OCI-LY7 (cell line): ENCODE results near the gene ZC3H7B. TPM values are rescaled to one million over a fixed set of nuclear protein-coding genes. Genes with fewer than 3 reads are reported as not detected.

Experiments
- BruUV-seq: library from RNA; stranded (reverse); fragments of 400-500 nt; replicated peaks from 2 replicates; lab custom pipeline; 2021; lab: Mats Ljungman, UMichigan
- CTCF ChIA-PET: fragments of 300-600 bp; sonication (Branson Sonifier 250); formaldehyde crosslinking; loops from one replicate; lab custom pipeline; 2022; ENCODE audit warnings: antibody characterized with exemption; ENCODE audit not compliant: unreplicated experiment; lab: Charles Lee
- POLR2A ChIA-PET: fragments of 300-600 bp; sonication (Branson Sonifier 250); formaldehyde crosslinking; loops from one replicate; lab custom pipeline; 2022; ENCODE audit warnings: antibody characterized with exemption; lab: Charles Lee
- DNase-seq: peaks from one replicate; pipeline ENCODE4 v3.0.0-alpha.2; 2015; ENCODE audit warnings: low spot score
- H2AFZ ChIP-seq: fragments of 200-600 bp; sonication (generic), shearing (Covaris generic); 2 replicates; pipeline ENCODE4 v1.6.1; 2014; ENCODE audit warnings: mild to moderate bottlenecking, antibody characterized with exemption, low read length, moderate library complexity
- H3K27ac ChIP-seq: fragments of 200-600 bp; sonication (generic); 2 replicates; pipeline ENCODE4 v1.5.1; 2014; ENCODE audit warnings: mixed run types, low read depth, mild to moderate bottlenecking, moderate library complexity, low read length, inconsistent platforms; ENCODE audit not compliant: poor library complexity, severe bottlenecking
- H3K36me3 ChIP-seq: fragments of 200-600 bp; sonication (generic); 2 replicates; pipeline ENCODE4 v1.6.1; 2014; ENCODE audit warnings: mild to moderate bottlenecking, antibody characterized with exemption, low read length, moderate library complexity, mixed read lengths; ENCODE audit not compliant: insufficient read depth
- H3K4me1 ChIP-seq: fragments of 200-600 bp; sonication (generic); 2 replicates; pipeline ENCODE4 v1.5.1; 2014; ENCODE audit warnings: mild to moderate bottlenecking, low read length; ENCODE audit not compliant: insufficient read depth, poor library complexity, severe bottlenecking
- H3K4me2 ChIP-seq: fragments of 200-600 bp; sonication (generic); 2 replicates; pipeline ENCODE4 v1.6.1; 2014; ENCODE audit warnings: mild to moderate bottlenecking, low read length
- H3K4me3 ChIP-seq: fragments of 200-600 bp; sonication (generic); 2 replicates; pipeline ENCODE4 v1.5.1; 2014; ENCODE audit warnings: mild to moderate bottlenecking, low read depth, low read length; ENCODE audit not compliant: poor library complexity, severe bottlenecking
- H3K79me2 ChIP-seq: fragments of 200-600 bp; sonication (generic); 2 replicates; pipeline ENCODE4 v1.6.1; 2016; ENCODE audit warnings: low read depth, mild to moderate bottlenecking, low read length, moderate library complexity, mixed read lengths; ENCODE audit not compliant: insufficient read depth
- H3K9me2 ChIP-seq: fragments of 200-600 bp; sonication (generic); 2 replicates; pipeline ENCODE4 v1.6.1; 2016; ENCODE audit warnings: mild to moderate bottlenecking, low read length, mixed read lengths; ENCODE audit not compliant: insufficient read depth
- H3K9me3 ChIP-seq: fragments of 200-600 bp; sonication (generic); 2 replicates; pipeline ENCODE4 v1.6.1; 2014; ENCODE audit warnings: mild to moderate bottlenecking, mixed run types, low read length, mixed read lengths
- H4K20me1 ChIP-seq: fragments of 200-600 bp; sonication (generic); 2 replicates; pipeline ENCODE4 v1.6.1; 2014; ENCODE audit warnings: mild to moderate bottlenecking, antibody characterized with exemption, low read length, moderate library complexity, mixed read lengths; ENCODE audit not compliant: insufficient read depth
- EZH2phosphoT487 ChIP-seq: fragments of 200-600 bp; sonication (generic); IDR thresholded peaks from 2 replicates; pipeline ENCODE4 v1.6.1; 2018; ENCODE audit warnings: low read depth, borderline replicate concordance, mild to moderate bottlenecking, mixed run types, antibody characterized with exemption, low read length, moderate library complexity, mixed read lengths
- intact Hi-C: fragments of 100-400 bp; cut with micrococcal nuclease; formaldehyde crosslinking; loops from one replicate; pipeline ENCODE4 v1.10.0; 2022; ENCODE audit not compliant: unreplicated experiment
- total RNA-seq, 2 experiments: library from RNA; depleted of rRNA in 1 of 2; stranded (reverse); fragments of >200 nt in 1 of 2; shearing (Covaris generic) in 1 of 2; gene quantifications; 2 replicates each; pipeline ENCODE4 v1.2.3, GENCODE V29; 2014 to 2022
- TF ChIP-seq, protein P1 (sequence below): fragments of 200-600 bp; sonication (generic); conservative IDR thresholded peaks from 2 replicates; pipeline ENCODE4 v1.5.1; 2014; ENCODE audit warnings: mild to moderate bottlenecking, antibody characterized with exemption, low read length, moderate library complexity, mixed read lengths

Gene ZC3H7B
- total RNA-seq, 2 experiments from 2014 or later = 46.7 to 56.3 TPM

- no TSS peak for BruUV-seq
- no peak overlapping the region for H3K4me2 ChIP-seq
- ChIA-PET POLR2A (no interaction called here), CTCF (no interaction called here)
- no peaks in the 10 kb centered on the region for H3K79me2 ChIP-seq
- peaks cover 24% of the 10 kb centered on the region for H3K4me1 ChIP-seq
- DNase-seq = no peak
- H4K20me1 ChIP-seq = no peaks in the 10 kb centered on the region
- TF ChIP-seq, protein P1, sequence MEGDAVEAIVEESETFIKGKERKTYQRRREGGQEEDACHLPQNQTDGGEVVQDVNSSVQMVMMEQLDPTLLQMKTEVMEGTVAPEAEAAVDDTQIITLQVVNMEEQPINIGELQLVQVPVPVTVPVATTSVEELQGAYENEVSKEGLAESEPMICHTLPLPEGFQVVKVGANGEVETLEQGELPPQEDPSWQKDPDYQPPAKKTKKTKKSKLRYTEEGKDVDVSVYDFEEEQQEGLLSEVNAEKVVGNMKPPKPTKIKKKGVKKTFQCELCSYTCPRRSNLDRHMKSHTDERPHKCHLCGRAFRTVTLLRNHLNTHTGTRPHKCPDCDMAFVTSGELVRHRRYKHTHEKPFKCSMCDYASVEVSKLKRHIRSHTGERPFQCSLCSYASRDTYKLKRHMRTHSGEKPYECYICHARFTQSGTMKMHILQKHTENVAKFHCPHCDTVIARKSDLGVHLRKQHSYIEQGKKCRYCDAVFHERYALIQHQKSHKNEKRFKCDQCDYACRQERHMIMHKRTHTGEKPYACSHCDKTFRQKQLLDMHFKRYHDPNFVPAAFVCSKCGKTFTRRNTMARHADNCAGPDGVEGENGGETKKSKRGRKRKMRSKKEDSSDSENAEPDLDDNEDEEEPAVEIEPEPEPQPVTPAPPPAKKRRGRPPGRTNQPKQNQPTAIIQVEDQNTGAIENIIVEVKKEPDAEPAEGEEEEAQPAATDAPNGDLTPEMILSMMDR = no peak
- TF ChIP-seq EZH2phosphoT487 = no peak
- H3K36me3 ChIP-seq = peaks cover 11% of the 10 kb centered on the region
- no peaks in the 10 kb centered on the region for H3K9me3 ChIP-seq
- H3K9me2 ChIP-seq = no peaks in the 10 kb centered on the region
- H3K27ac ChIP-seq = no peak overlapping the region
- intact Hi-C loops = loop anchor here (10.0 kb wide), 1 partner anchor 79 kb away; the partner anchor contains the start of gene ZC3H7B
- H3K4me3 ChIP-seq = no peak overlapping the region
- H2AFZ ChIP-seq = no peak overlapping the region
Measured at GRCh38 chr22:41384128-41384527, 82.8 kb downstream of the ZC3H7B start.

DNA sequence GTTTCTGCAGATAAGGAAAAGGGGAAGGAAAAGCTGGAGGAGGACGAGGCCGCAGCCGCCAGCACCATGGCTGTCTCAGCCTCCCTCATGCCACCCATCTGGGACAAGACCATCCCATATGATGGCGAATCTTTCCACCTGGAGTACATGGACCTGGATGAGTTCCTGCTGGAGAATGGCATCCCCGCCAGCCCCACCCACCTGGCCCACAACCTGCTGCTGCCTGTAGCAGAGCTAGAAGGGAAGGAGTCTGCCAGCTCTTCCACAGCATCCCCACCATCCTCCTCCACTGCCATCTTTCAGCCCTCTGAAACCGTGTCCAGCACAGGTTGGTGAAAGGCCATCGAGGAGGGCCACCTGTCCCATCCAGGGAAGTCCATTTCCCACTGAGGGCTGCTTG, 86.0 kb downstream of the ZC3H7B start:
- H3K79me2 ChIP-seq = no peaks in the 10 kb centered on the region
- peaks cover 13% of the 10 kb centered on the region for H3K4me1 ChIP-seq
- H3K9me2 ChIP-seq = no peaks in the 10 kb centered on the region
- no peak for TF ChIP-seq EZH2phosphoT487
- TF ChIP-seq, protein P1 = no peak
- no peak overlapping the region for H3K4me3 ChIP-seq
- DNase-seq = no peak
- H3K9me3 ChIP-seq = no peaks in the 10 kb centered on the region
- intact Hi-C loops = loop anchor here (10.0 kb wide), 1 partner anchor 83 kb away; the partner anchor contains the start of gene ZC3H7B
- H2AFZ ChIP-seq = no peak overlapping the region
- H3K27ac ChIP-seq = no peak overlapping the region
- peaks cover 30% of the 10 kb centered on the region for H3K36me3 ChIP-seq
- no peaks in the 10 kb centered on the region for H4K20me1 ChIP-seq
- no peak overlapping the region for H3K4me2 ChIP-seq
- BruUV-seq = no TSS peak
- ChIA-PET POLR2A (no interaction called here), CTCF (no interaction called here)

DNA sequence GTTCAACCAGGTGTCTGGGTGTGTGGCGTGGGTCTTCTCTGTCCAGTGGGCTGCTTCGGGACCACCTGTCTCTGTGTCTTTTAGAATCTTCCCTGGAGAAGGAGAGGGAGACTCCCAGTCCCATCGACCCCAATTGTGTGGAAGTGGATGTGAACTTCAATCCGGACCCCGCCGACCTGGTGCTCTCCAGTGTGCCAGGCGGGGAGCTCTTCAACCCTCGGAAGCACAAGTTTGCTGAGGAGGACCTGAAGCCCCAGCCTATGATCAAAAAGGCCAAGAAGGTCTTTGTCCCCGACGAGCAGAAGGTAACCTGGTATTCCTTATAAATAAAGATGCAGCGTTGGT, 92.7 kb downstream of the ZC3H7B start:
- no TSS peak for BruUV-seq

More for the DNA sequence above, 92.7 kb downstream of the ZC3H7B start:
- DNase-seq = no peak
- Histone ChIP-seq H3K9me3 (no peaks in the 10 kb centered on the region), H4K20me1 (no peaks in the 10 kb centered on the region), H2AFZ (no peak overlapping the region), H3K79me2 (no peaks in the 10 kb centered on the region), H3K9me2 (no peaks in the 10 kb centered on the region), H3K4me1 (no peaks in the 10 kb centered on the region), H3K4me3 (no peak overlapping the region), H3K36me3 (peaks cover 35% of the 10 kb centered on the region), H3K4me2 (no peak overlapping the region), H3K27ac (no peak overlapping the region)
- intact Hi-C loops = no loop called here
- ChIA-PET CTCF (no interaction called here), POLR2A (no interaction called here)
- TF ChIP-seq, protein P1 = no peak
- TF ChIP-seq EZH2phosphoT487 = no peak
